Right ventricle myocardium inferior (tissue), 1 donor: ENCODE measurements around the gene TXLNG. TPM values are rescaled to one million over a fixed set of nuclear protein-coding genes. Genes with fewer than 3 reads are reported as not detected.

Experiments used
- ATAC-seq: fragments of 200-7000 bp; cut with Tn5 transposase; one replicate; pipeline ENCODE4 v1.9.1; 2020; ENCODE audit warnings: mild to moderate bottlenecking, moderate library complexity
- DNase-seq: peaks from one replicate; pipeline ENCODE4 v3.0.0; 2021; ENCODE audit errors: missing footprints
- intact Hi-C: fragments of 100-400 bp; cut with DNase I; formaldehyde crosslinking; loops from one replicate; pipeline ENCODE4 v1.11.0; 2022
- total RNA-seq: library from RNA; stranded (reverse); fragmentation: NEBNext Ultra II Directional; extraction: Animal tissue kit (Norgen Biotek cat#: 25700); gene quantifications from one replicate; pipeline ENCODE4 v1.2.1, GENCODE V29; 2021
- donor health status: DM: no; HTN: yes; CAD: no; lungs with severe emphysema.

Gene TXLNG
- total RNA-seq, 1 donor from 2014 or later, result 5.2 TPM

GRCh38 chrX:16856744-16857143 lies 70.5 kb downstream of the TXLNG start:
- DNase-seq (no peak), ATAC-seq (no peak)
- intact Hi-C loops, result no loop called here

GRCh38 chrX:16862829-16863228 lies 76.6 kb downstream of the TXLNG start:
- no peak for DNase-seq
- intact Hi-C loops, result no loop called here
- ATAC-seq, result no peak

GRCh38 chrX:16867947-16868346 lies 81.7 kb downstream of the TXLNG start:
- no peak for ATAC-seq
- intact Hi-C loops, result no loop called here
- no peak for DNase-seq

- DNase-seq (no peak), ATAC-seq (no peak)
- intact Hi-C loops, result no loop called here
Observed at GRCh38 chrX:16868920-16869319, 82.7 kb downstream of the TXLNG start.

- DNase-seq (peak; percentile 73), ATAC-seq (peak; percentile 40)
- intact Hi-C loops, result loop anchor here (5.0 kb wide), 1 partner anchor 32 kb away; no protein-coding TSS in a partner anchor
Observed at GRCh38 chrX:16869393-16870094, 83.3 kb downstream of the TXLNG start.

GRCh38 chrX:16870095-16870861 lies 84.0 kb downstream of the TXLNG start, which contains the start of gene RBBP7:
TSS of gene RBBP7 (minus strand) at chrX:16870362. CDS start at chrX:16870053, 309 bp downstream.
- intact Hi-C loops, result loop anchor here (5.0 kb wide), 1 partner anchor 33 kb away; no protein-coding TSS in a partner anchor
- DNase-seq (peak; percentile 95), ATAC-seq (peak; percentile 97)

GRCh38 chrX:16870862-16871815 lies 84.9 kb downstream of the TXLNG start:
- DNase-seq, result peak; percentile 68
- intact Hi-C loops, result loop anchor here (5.0 kb wide), 1 partner anchor 34 kb away; no protein-coding TSS in a partner anchor
- ATAC-seq, result peak; percentile 17

- DNase-seq (no peak), ATAC-seq (no peak)
- intact Hi-C loops, result loop anchor here (5.0 kb wide), 1 partner anchor 36 kb away; no protein-coding TSS in a partner anchor
Observed at GRCh38 chrX:16873106-16873505, 86.8 kb downstream of the TXLNG start.

- ATAC-seq (no peak), DNase-seq (no peak)
- intact Hi-C loops, result loop anchor here (5.0 kb wide), 1 partner anchor 37 kb away; no protein-coding TSS in a partner anchor
Observed at GRCh38 chrX:16874458-16875095, 88.3 kb downstream of the TXLNG start.

GRCh38 chrX:16876696-16877095 lies 90.4 kb downstream of the TXLNG start:
- intact Hi-C loops, result no loop called here
- DNase-seq (no peak), ATAC-seq (no peak)

GRCh38 chrX:16882169-16882568 lies 95.9 kb downstream of the TXLNG start:
- DNase-seq (no peak), ATAC-seq (peak; percentile 37)
- intact Hi-C loops, result loop anchor here (2.0 kb wide), 1 partner anchor 165 kb away; no protein-coding TSS in a partner anchor

GRCh38 chrX:16882702-16883486 lies 96.6 kb downstream of the TXLNG start:
- intact Hi-C loops, result loop anchor here (2.0 kb wide), 1 partner anchor 164 kb away; no protein-coding TSS in a partner anchor
- ATAC-seq, result peak; percentile 74
- peak; percentile 73 for DNase-seq

- DNase-seq, result no peak
- no peak for ATAC-seq
- intact Hi-C loops, result loop anchor here (2.0 kb wide), 1 partner anchor 163 kb away; no protein-coding TSS in a partner anchor
Observed at GRCh38 chrX:16883487-16883804, 97.2 kb downstream of the TXLNG start.

- ATAC-seq (no peak), DNase-seq (no peak)
- intact Hi-C loops, result no loop called here
Observed at GRCh38 chrX:16885628-16886027, 99.4 kb downstream of the TXLNG start.

- ATAC-seq (peak; percentile 80), DNase-seq (no peak)
- intact Hi-C loops, result no loop called here
Observed at GRCh38 chrX:16892504-16893362, 106.5 kb downstream of the TXLNG start.
